ENCODE measurements around the gene RUFY1.

Gene RUFY1

GRCh38 chr5:179615203-179615602 is 64.8 kb downstream of the RUFY1 start:
- TF ChIP-seq CTCF (IDR thresholded peaks at IDR 0.05; ENCODE audit: insufficient read depth, low read length, poor library complexity, severe bottlenecking): no peak
- no peak for DNase-seq (ENCODE audit: extremely low read depth, insufficient read length)
- Histone ChIP-seq H3K36me3 (ENCODE audit: control insufficient read depth, insufficient read depth, low read length) (peaks cover 38% of the 10 kb centered on the region), H3K27me3 (replicated peaks; ENCODE audit: control insufficient read depth, insufficient read depth, low read length) (no peaks in the 10 kb centered on the region), H3K4me3 (replicated peaks; ENCODE audit: low read depth, low read length) (no peak overlapping the region)

- H3K4me3 ChIP-seq (replicated peaks; ENCODE audit: low read depth, low read length): no peak overlapping the region
- no peak for DNase-seq (ENCODE audit: extremely low read depth, insufficient read length)
- no peak for TF ChIP-seq CTCF (IDR thresholded peaks at IDR 0.05; ENCODE audit: insufficient read depth, low read length, poor library complexity, severe bottlenecking)
- peaks cover 33% of the 10 kb centered on the region for H3K36me3 ChIP-seq (ENCODE audit: control insufficient read depth, insufficient read depth, low read length)
- H3K27me3 ChIP-seq (replicated peaks; ENCODE audit: control insufficient read depth, insufficient read depth, low read length): no peaks in the 10 kb centered on the region
Observed at GRCh38 chr5:179616002-179616594, 65.7 kb downstream of the RUFY1 start.

GRCh38 chr5:179617930-179618329 is 67.6 kb downstream of the RUFY1 start:
- TF ChIP-seq CTCF (IDR thresholded peaks at IDR 0.05; ENCODE audit: insufficient read depth, low read length, poor library complexity, severe bottlenecking): no peak
- H3K36me3 ChIP-seq (ENCODE audit: control insufficient read depth, insufficient read depth, low read length): peaks cover 25% of the 10 kb centered on the region
- no peak overlapping the region for H3K4me3 ChIP-seq (replicated peaks; ENCODE audit: low read depth, low read length)
- no peak for DNase-seq (ENCODE audit: extremely low read depth, insufficient read length)
- H3K27me3 ChIP-seq (replicated peaks; ENCODE audit: control insufficient read depth, insufficient read depth, low read length): no peaks in the 10 kb centered on the region

- TF ChIP-seq CTCF (IDR thresholded peaks at IDR 0.05; ENCODE audit: insufficient read depth, low read length, poor library complexity, severe bottlenecking): no peak
- Histone ChIP-seq H3K36me3 (ENCODE audit: control insufficient read depth, insufficient read depth, low read length) (peaks cover 17% of the 10 kb centered on the region), H3K27me3 (replicated peaks; ENCODE audit: control insufficient read depth, insufficient read depth, low read length) (no peaks in the 10 kb centered on the region), H3K4me3 (replicated peaks; ENCODE audit: low read depth, low read length) (0 out of 2 replicates have a peak overlapping the region, but pooled peaks have one; percentile 4)
- no peak for DNase-seq (ENCODE audit: extremely low read depth, insufficient read length)
Observed at GRCh38 chr5:179618923-179619554, 68.7 kb downstream of the RUFY1 start.

- Histone ChIP-seq H3K4me3 (replicated peaks; ENCODE audit: low read depth, low read length) (peak overlapping the region; percentile 78), H3K27me3 (replicated peaks; ENCODE audit: control insufficient read depth, insufficient read depth, low read length) (no peaks in the 10 kb centered on the region), H3K36me3 (ENCODE audit: control insufficient read depth, insufficient read depth, low read length) (peaks cover 17% of the 10 kb centered on the region)
- no peak for TF ChIP-seq CTCF (IDR thresholded peaks at IDR 0.05; ENCODE audit: insufficient read depth, low read length, poor library complexity, severe bottlenecking)
- no peak for DNase-seq (ENCODE audit: extremely low read depth, insufficient read length)
Observed at GRCh38 chr5:179619776-179620175, 69.4 kb downstream of the RUFY1 start.

Data from GM06990 (cell line).